Measurements from ENCODE around the gene GPR142.

Gene GPR142

GRCh38 chr17:74372426-74372825 lies 5.1 kb downstream of the GPR142 start:
- in situ Hi-C loops (cut with MboI; ENCODE audit: low sequenced_read_pairs, unreplicated experiment) = no loop called here
- TF ChIP-seq, protein P1, sequence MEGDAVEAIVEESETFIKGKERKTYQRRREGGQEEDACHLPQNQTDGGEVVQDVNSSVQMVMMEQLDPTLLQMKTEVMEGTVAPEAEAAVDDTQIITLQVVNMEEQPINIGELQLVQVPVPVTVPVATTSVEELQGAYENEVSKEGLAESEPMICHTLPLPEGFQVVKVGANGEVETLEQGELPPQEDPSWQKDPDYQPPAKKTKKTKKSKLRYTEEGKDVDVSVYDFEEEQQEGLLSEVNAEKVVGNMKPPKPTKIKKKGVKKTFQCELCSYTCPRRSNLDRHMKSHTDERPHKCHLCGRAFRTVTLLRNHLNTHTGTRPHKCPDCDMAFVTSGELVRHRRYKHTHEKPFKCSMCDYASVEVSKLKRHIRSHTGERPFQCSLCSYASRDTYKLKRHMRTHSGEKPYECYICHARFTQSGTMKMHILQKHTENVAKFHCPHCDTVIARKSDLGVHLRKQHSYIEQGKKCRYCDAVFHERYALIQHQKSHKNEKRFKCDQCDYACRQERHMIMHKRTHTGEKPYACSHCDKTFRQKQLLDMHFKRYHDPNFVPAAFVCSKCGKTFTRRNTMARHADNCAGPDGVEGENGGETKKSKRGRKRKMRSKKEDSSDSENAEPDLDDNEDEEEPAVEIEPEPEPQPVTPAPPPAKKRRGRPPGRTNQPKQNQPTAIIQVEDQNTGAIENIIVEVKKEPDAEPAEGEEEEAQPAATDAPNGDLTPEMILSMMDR (IDR thresholded peaks at IDR 0.05; ENCODE audit: borderline replicate concordance, control extremely low read depth, extremely low read depth, insufficient read depth, missing control alignments) = no peak
- DNase-seq (ENCODE audit: low spot score) = no peak

GRCh38 chr17:74373838-74374606 lies 6.7 kb downstream of the GPR142 start:
- TF ChIP-seq, protein P1 (IDR thresholded peaks at IDR 0.05; ENCODE audit: borderline replicate concordance, control extremely low read depth, extremely low read depth, insufficient read depth, missing control alignments) = no peak
- in situ Hi-C loops (cut with MboI; ENCODE audit: low sequenced_read_pairs, unreplicated experiment) = no loop called here
- no peak for DNase-seq (ENCODE audit: low spot score)

- no peak for DNase-seq (ENCODE audit: low spot score)
- in situ Hi-C loops (cut with MboI; ENCODE audit: low sequenced_read_pairs, unreplicated experiment) = no loop called here
- TF ChIP-seq, protein P1 (IDR thresholded peaks at IDR 0.05; ENCODE audit: borderline replicate concordance, control extremely low read depth, extremely low read depth, insufficient read depth, missing control alignments) = no peak
These were observed 7.6 kb downstream of the GPR142 start for GRCh38 chr17:74374858-74375257.

GRCh38 chr17:74379495-74380085 lies 12.3 kb downstream of the GPR142 start:
- in situ Hi-C loops (cut with MboI; ENCODE audit: low sequenced_read_pairs, unreplicated experiment) = no loop called here
- TF ChIP-seq, protein P1 (IDR thresholded peaks at IDR 0.05; ENCODE audit: borderline replicate concordance, control extremely low read depth, extremely low read depth, insufficient read depth, missing control alignments) = peak; percentile 95
- DNase-seq (ENCODE audit: low spot score) = peak; percentile 94

DNA sequence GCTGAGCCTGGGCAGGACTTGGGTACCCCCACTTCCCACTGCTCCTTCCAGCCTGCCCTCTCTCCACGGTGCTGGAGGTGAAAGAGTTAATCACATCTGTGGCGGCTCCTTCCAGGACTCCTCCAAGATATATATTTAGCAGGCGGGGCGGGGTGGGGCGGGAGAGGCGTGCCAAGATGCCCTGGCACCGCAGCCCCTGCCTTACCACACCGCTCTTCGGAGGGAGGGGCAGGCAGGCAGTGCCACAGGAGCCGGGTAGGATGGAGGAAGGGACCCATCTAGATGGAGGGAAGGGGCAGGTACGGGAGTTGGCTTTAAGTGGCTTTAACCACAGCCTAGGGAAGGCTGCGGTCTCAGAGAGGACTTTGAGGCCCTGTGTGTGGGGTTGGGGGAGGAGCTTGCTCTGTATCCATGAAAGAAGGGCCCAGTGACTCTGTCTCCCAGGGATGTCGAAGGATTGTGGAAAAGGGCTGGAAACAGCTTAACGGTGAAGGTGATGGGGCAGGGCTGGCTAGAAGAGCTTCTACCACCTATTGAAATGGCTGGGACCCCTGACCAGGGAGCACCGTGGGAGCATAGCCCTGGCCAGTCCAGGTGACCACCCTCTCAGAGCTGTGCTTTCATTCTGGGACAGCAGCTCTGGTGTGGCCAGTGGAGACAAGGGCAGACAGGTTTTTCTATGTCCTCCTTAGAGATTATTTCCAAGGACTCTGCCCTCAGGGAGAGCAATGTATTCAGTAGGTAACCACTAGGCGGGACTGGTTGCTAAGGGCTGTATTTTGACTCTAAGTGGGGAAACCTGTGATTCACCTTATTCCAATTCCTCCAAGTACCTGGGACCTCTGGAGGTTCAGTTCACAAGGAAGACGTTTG lies 13.0 kb downstream of the GPR142 start:
- TF ChIP-seq, protein P1 (IDR thresholded peaks at IDR 0.05; ENCODE audit: borderline replicate concordance, control extremely low read depth, extremely low read depth, insufficient read depth, missing control alignments) = no peak
- DNase-seq (ENCODE audit: low spot score) = no peak
- in situ Hi-C loops (cut with MboI; ENCODE audit: low sequenced_read_pairs, unreplicated experiment) = no loop called here

Measured in GM13976 (cell line).